H1 (cell line): ENCODE results near the gene SCO1. TPM values are rescaled to one million over a fixed set of nuclear protein-coding genes. Genes with fewer than 3 reads are reported as not detected.

ENCODE experiments used
- CTCF ChIA-PET: fragments of 300-600 bp; sonication (Branson Sonifier 250); formaldehyde crosslinking; loops from one replicate; lab custom pipeline; 2021; ENCODE audit not compliant: partially characterized antibody; lab: Charles Lee
- POLR2A ChIA-PET: fragments of 300-600 bp; sonication (Branson Sonifier 250); formaldehyde crosslinking; loops from one replicate; lab custom pipeline; 2021; ENCODE audit warnings: inconsistent platforms; ENCODE audit not compliant: partially characterized antibody; lab: Charles Lee
- DNase-seq, 2 experiments: peaks; one replicate each; pipeline versions ENCODE4 v3.0.0 to v3.0.0-alpha.2; 2010 to 2022; ENCODE audit warnings: low spot score in 2 of 2, low read depth in 1 of 2, mixed read lengths in 1 of 2
- FAIRE-seq: peaks from 2 replicates; lab custom pipeline; 2011; peaks lifted over from hg19 to GRCh38; lab: Jason Lieb, UNC
- H2AFZ ChIP-seq: 2 replicates; pipeline ENCODE4 v1.8.1; 2012; ENCODE audit warnings: low read length, inconsistent platforms
- H2AK5ac ChIP-seq: 2 replicates; pipeline ENCODE4 v1.6.1; 2013; ENCODE audit warnings: low read depth, low read length
- H2BK120ac ChIP-seq: replicated peaks from 2 replicates; pipeline ENCODE3; 2013; ENCODE audit warnings: low read depth, low read length, inconsistent platforms
- H2BK12ac ChIP-seq: 2 replicates; pipeline ENCODE4 v1.6.1; 2013; ENCODE audit warnings: low read depth, low read length
- H2BK15ac ChIP-seq: 2 replicates; pipeline ENCODE4 v1.6.1; 2013; ENCODE audit warnings: low read length
- H2BK20ac ChIP-seq: 2 replicates; pipeline ENCODE4 v1.6.1; 2013; ENCODE audit warnings: low read length
- H2BK5ac ChIP-seq: 2 replicates; pipeline ENCODE4 v1.6.1; 2013; ENCODE audit warnings: low read depth, low read length
- H3K14ac ChIP-seq: 2 replicates; pipeline ENCODE4 v1.6.1; 2013; ENCODE audit warnings: inconsistent platforms; ENCODE audit not compliant: insufficient read length
- H3K18ac ChIP-seq: 2 replicates; pipeline ENCODE4 v1.6.1; 2013; ENCODE audit warnings: low read length; ENCODE audit errors: extremely low read depth
- H3K23ac ChIP-seq: 2 replicates; pipeline ENCODE4 v1.6.1; 2013; ENCODE audit warnings: inconsistent platforms; ENCODE audit not compliant: insufficient read length
- H3K23me2 ChIP-seq: 2 replicates; pipeline ENCODE4 v1.6.1; 2013; ENCODE audit warnings: low read depth, low read length
- H3K27ac ChIP-seq: 2 replicates; pipeline ENCODE4 v1.6.1; 2011; ENCODE audit warnings: low read depth, low read length, inconsistent platforms
- H3K27me3 ChIP-seq, 4 experiments: replicated peaks in 1 of 4; 1 replicate in 1 of 4; 2 replicates in 3 of 4; pipeline versions ENCODE4 v1.6.1 to v1.8.1; 2011 to 2013; ENCODE audit warnings: low read length in 3 of 4, mild to moderate bottlenecking in 3 of 4, inconsistent platforms in 2 of 4, mixed read lengths in 2 of 4, moderate library complexity in 1 of 4; ENCODE audit not compliant: control insufficient read depth in 3 of 4, insufficient read depth in 3 of 4; ENCODE audit errors: extremely low read depth in 1 of 4
- H3K36me3 ChIP-seq, 4 experiments: 2 replicates each; pipeline versions ENCODE4 v1.6.1 to v1.8.1; 2011 to 2013; ENCODE audit warnings: mild to moderate bottlenecking in 4 of 4, low read length in 3 of 4, moderate library complexity in 2 of 4, control low read depth in 1 of 4, inconsistent platforms in 1 of 4; ENCODE audit not compliant: insufficient read depth in 4 of 4, control insufficient read depth in 2 of 4
- H3K4ac ChIP-seq: replicated peaks from 2 replicates; pipeline ENCODE3; 2013; ENCODE audit warnings: low read length, low read depth, mixed read lengths, inconsistent platforms; ENCODE audit not compliant: insufficient read length
- H3K4me1 ChIP-seq, 4 experiments: replicated peaks in 1 of 4; 1 replicate in 1 of 4; 2 replicates in 3 of 4; pipeline versions ENCODE4 v1.6.1 to v1.8.1; 2011 to 2013; ENCODE audit warnings: low read length in 3 of 4, inconsistent platforms in 2 of 4, mixed read lengths in 1 of 4; ENCODE audit not compliant: insufficient read depth in 4 of 4, control insufficient read depth in 3 of 4
- H3K4me2 ChIP-seq, 2 experiments: 2 replicates each; pipeline versions ENCODE4 v1.6.1 to v1.8.1; 2011 to 2013; ENCODE audit warnings: low read depth in 2 of 2, low read length in 2 of 2, control low read depth in 1 of 2, inconsistent platforms in 1 of 2, mild to moderate bottlenecking in 1 of 2; ENCODE audit not compliant: insufficient read depth in 1 of 2
- H3K4me3 ChIP-seq, 4 experiments: fragments of 200-600, 300-600 bp in 1 of 4; sonication (generic), shearing (Covaris generic), sonication (Bioruptor Twin) in 1 of 4; 2 replicates each; pipeline versions ENCODE4 v1.5.1 to v1.8.1; 2011 to 2016; ENCODE audit warnings: low read length in 4 of 4, low read depth in 3 of 4, control low read depth in 2 of 4, inconsistent platforms in 2 of 4, mild to moderate bottlenecking in 2 of 4, mixed read lengths in 1 of 4, moderate library complexity in 1 of 4; ENCODE audit not compliant: insufficient read depth in 2 of 4; ENCODE audit errors: extremely low read depth in 1 of 4
- H3K56ac ChIP-seq: replicated peaks from 2 replicates; pipeline ENCODE3; 2013; ENCODE audit warnings: low read depth, mild to moderate bottlenecking, mixed read lengths, low read length, inconsistent platforms; ENCODE audit not compliant: insufficient read length
- H3K79me1 ChIP-seq: 2 replicates; pipeline ENCODE4 v1.6.1; 2013; ENCODE audit warnings: low read depth, low read length, control low read depth
- H3K79me2 ChIP-seq, 2 experiments: 2 replicates each; pipeline versions ENCODE4 v1.6.1 to v1.8.1; 2012 to 2013; ENCODE audit warnings: low read length in 2 of 2, mild to moderate bottlenecking in 2 of 2, inconsistent platforms in 1 of 2; ENCODE audit not compliant: insufficient read depth in 2 of 2, control insufficient read depth in 1 of 2
- H3K9ac ChIP-seq, 4 experiments: replicated peaks in 1 of 4; 1 replicate in 1 of 4; 2 replicates in 3 of 4; pipeline versions ENCODE4 v1.6.1 to v1.8.1; 2011 to 2013; ENCODE audit warnings: low read depth in 3 of 4, low read length in 3 of 4, control low read depth in 2 of 4, mild to moderate bottlenecking in 2 of 4, moderate library complexity in 2 of 4, inconsistent platforms in 1 of 4; ENCODE audit errors: extremely low read depth in 1 of 4
- H3K9me3 ChIP-seq, 2 experiments: 2 replicates each; pipeline versions ENCODE4 v1.6.1 to v1.8.1; 2012 to 2013; ENCODE audit warnings: mild to moderate bottlenecking in 2 of 2, moderate library complexity in 2 of 2, control low read depth in 1 of 2, inconsistent platforms in 1 of 2, low read depth in 1 of 2, low read length in 1 of 2, mixed read lengths in 1 of 2; ENCODE audit not compliant: insufficient read depth in 2 of 2
- H4K20me1 ChIP-seq, 2 experiments: replicated peaks in 1 of 2; 2 replicates each; pipeline versions ENCODE3 to v1.8.1; 2011 to 2013; ENCODE audit warnings: inconsistent platforms in 2 of 2, low read length in 2 of 2, mild to moderate bottlenecking in 1 of 2; ENCODE audit not compliant: insufficient read depth in 2 of 2, control insufficient read depth in 1 of 2
- H4K5ac ChIP-seq: 2 replicates; pipeline ENCODE4 v1.6.1; 2013; ENCODE audit warnings: low read length, low read depth, mixed read lengths, inconsistent platforms; ENCODE audit not compliant: insufficient read length
- H4K8ac ChIP-seq: 2 replicates; pipeline ENCODE4 v1.8.0; 2013; ENCODE audit warnings: mild to moderate bottlenecking, moderate library complexity, low read length, inconsistent platforms; ENCODE audit not compliant: insufficient read depth; ENCODE audit errors: extremely low read depth
- H4K91ac ChIP-seq: replicated peaks from 2 replicates; pipeline ENCODE3; 2013; ENCODE audit warnings: low read length, mixed read lengths, inconsistent platforms; ENCODE audit not compliant: insufficient read length
- BRCA1 ChIP-seq: IDR thresholded peaks from 2 replicates; pipeline ENCODE4 v1.6.1; 2012; ENCODE audit warnings: low read depth, low read length, improper control_type of control experiment
- CHD2 ChIP-seq: IDR thresholded peaks from 2 replicates; pipeline ENCODE4 v1.6.1; 2012; ENCODE audit warnings: low read length, improper control_type of control experiment
- CREB1 ChIP-seq: IDR thresholded peaks from 2 replicates; pipeline ENCODE4 v1.6.1; 2012; ENCODE audit warnings: inconsistent platforms
- EGR1 ChIP-seq: IDR thresholded peaks from 2 replicates; pipeline ENCODE4 v1.6.1; 2011; ENCODE audit warnings: low read depth, low read length, borderline replicate concordance
- MAFK ChIP-seq: IDR thresholded peaks from 2 replicates; pipeline ENCODE4 v1.6.1; 2012; ENCODE audit warnings: low read depth, mild to moderate bottlenecking, improper control_type of control experiment, low read length
- RAD21 ChIP-seq, 2 experiments: IDR thresholded peaks in 1 of 2; conservative IDR thresholded peaks in 1 of 2; 2 replicates each; pipeline ENCODE4 v1.6.1; 2011; ENCODE audit warnings: low read depth in 2 of 2, low read length in 2 of 2, improper control_type of control experiment in 1 of 2, inconsistent platforms in 1 of 2, mild to moderate bottlenecking in 1 of 2, moderate library complexity in 1 of 2
- RBBP5 ChIP-seq: IDR thresholded peaks from 2 replicates; pipeline ENCODE4 v1.7.1; 2012; ENCODE audit warnings: low read depth, mild to moderate bottlenecking, inconsistent platforms, low read length, moderate library complexity, borderline replicate concordance
- SRF ChIP-seq: IDR thresholded peaks from 2 replicates; pipeline ENCODE4 v1.6.1; 2011; ENCODE audit warnings: mild to moderate bottlenecking, low read depth, low read length, moderate library complexity
- SUZ12 ChIP-seq: fragments of 200-600 bp; sonication (generic); IDR thresholded peaks from 2 replicates; pipeline ENCODE4 v1.6.1; 2012; ENCODE audit warnings: mild to moderate bottlenecking, inconsistent platforms, low read length, moderate library complexity, mixed read lengths
- USF2 ChIP-seq: IDR thresholded peaks from 2 replicates; pipeline ENCODE4 v1.6.1; 2011; ENCODE audit warnings: low read length, improper control_type of control experiment
- YY1 ChIP-seq: IDR thresholded peaks from 2 replicates; pipeline ENCODE4 v1.6.1; 2011; ENCODE audit warnings: low read depth, mild to moderate bottlenecking, low read length
- WGBS, 2 experiments: shearing (Covaris generic) in 1 of 2; methylation state at CpG; one replicate each; pipeline versions ENCODE4 v1.1.6 to v1.1.7; 2013 to 2015; ENCODE audit warnings: low lambda C conversion rate in 2 of 2, mixed read lengths in 2 of 2, inconsistent platforms in 1 of 2, low coverage in 1 of 2, missing lambda C conversion rate in 1 of 2; ENCODE audit not compliant: insufficient replicate concordance in 2 of 2, insufficient coverage in 1 of 2, insufficient read length in 1 of 2; ENCODE audit errors: extremely low coverage in 1 of 2, missing lambda C conversion rate in 1 of 2; 5-methylcytosine and 5-hydroxymethylcytosine counted together
- polyA plus RNA-seq, 7 experiments: library from polyadenylated mRNA; depleted of rRNA in 3 of 7; stranded (reverse) in 5 of 7; unstranded in 2 of 7; fragments of >200 nt in 5 of 7; fragments of 200-250 nt in 2 of 7; gene quantifications; 1 replicate in 5 of 7; 2 replicates in 1 of 7; 4 replicates in 1 of 7; pipeline versions ENCODE4 v1.2.1 to v1.2.3, GENCODE V29; 2011 to 2013; ENCODE audit warnings: missing spikeins in 2 of 7, mixed read lengths in 2 of 7
- total RNA-seq: library from RNA; stranded (reverse); fragmentation: NEBNext Ultra II Directional; extraction: Animal tissue kit (Norgen Biotek cat#: 25700); gene quantifications from 2 replicates; pipeline ENCODE4 v1.2.1, GENCODE V29; 2021

The SCO1 gene
- total and polyA plus RNA-seq, 2 of the 8 experiments (the other 6 are each of a cell fraction or from before 2014, with no cell fraction given): 18.7 to 61.8 TPM

- no peaks in the 10 kb centered on the region for H4K20me1 ChIP-seq
- no peak overlapping the region for H3K23ac ChIP-seq
- H3K4me2 ChIP-seq: no peak overlapping the region
- no peak overlapping the region for H3K56ac ChIP-seq
- no peak overlapping the region for H3K27ac ChIP-seq
- no peak overlapping the region for H3K14ac ChIP-seq
- no peak overlapping the region for H2AK5ac ChIP-seq
- 43% methylated on average over 15 of the region's 18 CpGs; no CpG with 5 or more reads in 1 of the 2 experiments for WGBS, 2 experiments
- H2BK5ac ChIP-seq: no peak overlapping the region
- peak in 1 of 2 experiments; percentile 85 for DNase-seq
- no peaks in the 10 kb centered on the region for H3K79me2 ChIP-seq
- peak; percentile 73 for FAIRE-seq
- H2BK120ac ChIP-seq: no peak overlapping the region
- H3K9me3 ChIP-seq: no peaks in the 10 kb centered on the region
- no peak overlapping the region for H2BK15ac ChIP-seq
- no peaks in the 10 kb centered on the region for H3K4me1 ChIP-seq
- no peak overlapping the region for H4K5ac ChIP-seq
- POLR2A ChIA-PET: no interaction called here
- CTCF ChIA-PET: interaction anchor here (0.6 to 21.3 kb wide), 35 partner anchors 12 to 1098 kb away, joined by 3 to 323 read pairs (median 3); no protein-coding TSS in a partner anchor
- H2BK12ac ChIP-seq: no peak overlapping the region
- H3K36me3 ChIP-seq: no peaks in the 10 kb centered on the region; a peak in 1 of 8 replicates
- H3K9ac ChIP-seq: no peak overlapping the region
- H3K27me3 ChIP-seq: no peaks in the 10 kb centered on the region
- H2AFZ ChIP-seq: peak overlapping the region; percentile 60; the same call in 1 of the 2 replicates
- no peak overlapping the region for H2BK20ac ChIP-seq
- H4K91ac ChIP-seq: no peak overlapping the region
- H3K18ac ChIP-seq: no peak overlapping the region
- H3K23me2 ChIP-seq: peaks cover 1% of the 10 kb centered on the region; the same call in 1 of the 2 replicates
- H3K4ac ChIP-seq: no peak overlapping the region
- no peak overlapping the region for H3K4me3 ChIP-seq
- H3K79me1 ChIP-seq: no peaks in the 10 kb centered on the region
- H4K8ac ChIP-seq: no peak overlapping the region
- TF ChIP-seq CREB1 (no peak), USF2 (no peak), MAFK (no peak), YY1 (no peak), RBBP5 (no peak), SUZ12 (no peak), SRF (no peak), RAD21 (IDR thresholded peaks at IDR 0.05 in 1 of 2, conservative IDR thresholded peaks at IDR 0.05 in 1 of 2; ENCODE audit: low read depth in 2 of 2, low read length in 2 of 2) (peak; percentile 65 to 70), CHD2 (no peak), EGR1 (no peak), BRCA1 (no peak)
Observed at GRCh38 chr17:10631048-10631700, 66.2 kb downstream of the SCO1 start.
